CD4-positive, alpha-beta T cell treated with Interleukin-10 for 1 hour (primary cell): Measurements from ENCODE around the gene DNM2.
"Not testable (repeated sequence)": the region's sequence is repeated elsewhere in the genome, so short reads cannot be mapped to it uniquely, and the experiment has no call there.

ENCODE experiments used
- DNase-seq: peaks from one replicate; pipeline ENCODE4 v3.0.0-alpha.2; 2020

DNM2 gene

GRCh38 chr19:10846500-10847202 lies 128.8 kb downstream of the DNM2 start:
- DNase-seq, result no peak

- no peak for DNase-seq
Observed at GRCh38 chr19:10848230-10848856, 130.5 kb downstream of the DNM2 start, which contains the start of gene C19orf38. C19orf38 (plus strand) TSS chr19:10848415; CDS start chr19:10848509, 94 bp downstream.

GRCh38 chr19:10850631-10851030 lies 132.8 kb downstream of the DNM2 start:
- no peak for DNase-seq

GRCh38 chr19:10852098-10852800 lies 134.4 kb downstream of the DNM2 start:
- DNase-seq, result no peak

- no peak for DNase-seq
Observed at GRCh38 chr19:10852941-10853340, 135.1 kb downstream of the DNM2 start.

- no peak for DNase-seq
Observed at GRCh38 chr19:10854350-10855089, 136.6 kb downstream of the DNM2 start.

GRCh38 chr19:10855879-10856522 lies 138.1 kb downstream of the DNM2 start:
- peak; percentile 46 for DNase-seq

- DNase-seq, result not testable (repeated sequence)
Observed at GRCh38 chr19:10856899-10857298, 139.0 kb downstream of the DNM2 start.

GRCh38 chr19:10858204-10858828 lies 140.4 kb downstream of the DNM2 start:
- peak; percentile 43 for DNase-seq

GRCh38 chr19:10861103-10861651 lies 143.3 kb downstream of the DNM2 start:
- DNase-seq, result peak; percentile 49

GRCh38 chr19:10862561-10863106 lies 144.8 kb downstream of the DNM2 start:
- DNase-seq, result no peak

GRCh38 chr19:10863107-10863717 lies 145.3 kb downstream of the DNM2 start:
- no peak for DNase-seq

- DNase-seq, result peak; percentile 82
Observed at GRCh38 chr19:10864538-10864899, 146.6 kb downstream of the DNM2 start.

- DNase-seq, result no peak
Observed at GRCh38 chr19:10866495-10866894, 148.6 kb downstream of the DNM2 start.

GRCh38 chr19:10868872-10869547 lies 151.1 kb downstream of the DNM2 start:
- no peak for DNase-seq

- DNase-seq, result not testable (repeated sequence)
Observed at GRCh38 chr19:10869872-10870311, 152.0 kb downstream of the DNM2 start.

- DNase-seq, result no peak
Observed at GRCh38 chr19:10870501-10870954, 152.6 kb downstream of the DNM2 start.

- DNase-seq, result peak; percentile 99
Observed at GRCh38 chr19:10870955-10871603, 153.2 kb downstream of the DNM2 start, which contains the start of gene CARM1. CARM1 (plus strand) TSS chr19:10871553; CDS start chr19:10871703, 150 bp downstream.

- peak; percentile 12 for DNase-seq
Observed at GRCh38 chr19:10871711-10872545, 154.0 kb downstream of the DNM2 start.
